H1 (cell line): Measurements from ENCODE around the gene POLR3A. TPM values are rescaled to one million over a fixed set of nuclear protein-coding genes. Genes with fewer than 3 reads are reported as not detected.

Experiments
- BCL11A ChIP-seq, 2 experiments: IDR thresholded peaks; one replicate each; pipeline ENCODE4 v1.6.1; 2011; ENCODE audit warnings: low read depth in 2 of 2, low read length in 2 of 2, mild to moderate bottlenecking in 2 of 2
- TBP ChIP-seq: IDR thresholded peaks from 2 replicates; pipeline ENCODE4 v1.6.1; 2011; ENCODE audit warnings: low read depth, low read length, improper control_type of control experiment
- polyA plus RNA-seq, 7 experiments: library from polyadenylated mRNA; depleted of rRNA in 3 of 7; stranded (reverse) in 5 of 7; unstranded in 2 of 7; fragments of >200 nt in 5 of 7; fragments of 200-250 nt in 2 of 7; gene quantifications; 1 replicate in 5 of 7; 2 replicates in 1 of 7; 4 replicates in 1 of 7; pipeline versions ENCODE4 v1.2.1 to v1.2.3, GENCODE V29; 2011 to 2013; ENCODE audit warnings: missing spikeins in 2 of 7, mixed read lengths in 2 of 7
- total RNA-seq: library from RNA; stranded (reverse); fragmentation: NEBNext Ultra II Directional; extraction: Animal tissue kit (Norgen Biotek cat#: 25700); gene quantifications from 2 replicates; pipeline ENCODE4 v1.2.1, GENCODE V29; 2021

The POLR3A gene
- total and polyA plus RNA-seq, 2 of the 8 experiments (the other 6 are each of a cell fraction or from before 2014, with no cell fraction given) = 11.3 to 38.6 TPM

- TF ChIP-seq BCL11A (IDR thresholded peaks at IDR 0.05; ENCODE audit: low read depth in 2 of 2, low read length in 2 of 2) (no peak), TBP (0 out of 2 replicates have a peak, but pooled peaks have one; percentile 10)
- TF ChIP-seq, all 59 proteins: peak for 9
Observed at GRCh38 chr10:77925795-77926565, 103.3 kb downstream of the POLR3A start (continued).
